ENCODE data around the gene KRTAP1-3. TPM values are rescaled to one million over a fixed set of nuclear protein-coding genes. Genes with fewer than 3 reads are reported as not detected.

The KRTAP1-3 gene
- total and polyA plus RNA-seq, 2 of the 4 experiments (the other 2 are of a cell fraction): not detected

DNA sequence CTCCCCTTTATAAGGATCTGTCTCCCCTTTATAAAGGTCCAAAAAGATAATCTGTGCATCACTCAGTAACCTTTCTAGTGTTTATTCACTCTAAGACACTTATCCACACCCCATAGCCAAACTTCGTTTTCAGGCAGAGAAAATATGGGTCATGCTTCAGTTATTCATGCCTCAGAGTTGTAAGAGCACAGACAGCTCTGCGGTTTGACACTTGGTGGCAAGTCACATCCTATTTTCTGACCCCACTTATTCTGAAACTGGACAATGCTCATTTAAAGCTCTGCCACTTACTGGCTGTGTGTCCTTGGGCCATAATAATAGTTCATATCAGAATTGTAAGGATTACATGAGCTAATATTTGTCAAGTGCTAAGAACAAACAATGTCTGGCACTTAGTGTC lies 14.4 kb upstream of the KRTAP1-3 start:
- Histone ChIP-seq H2AFZ (replicated peaks; ENCODE audit: low read length, poor library complexity) (no peak overlapping the region), H2BK5ac (ENCODE audit: low read depth, low read length, poor library complexity, severe bottlenecking) (peak overlapping the region; percentile 82), H3K23ac (ENCODE audit: low read depth, low read length) (peak overlapping the region; percentile 54), H4K8ac (ENCODE audit: low read depth in 2 of 2, low read length in 2 of 2) (peak overlapping the region; percentile 33 to 76; a peak in 3 of 4 replicates), H3K36me3 (ENCODE audit: control insufficient read depth, insufficient read depth, low read length) (no peaks in the 10 kb centered on the region), H3K9me1 (ENCODE audit: insufficient read depth, low read length) (peaks cover 11% of the 10 kb centered on the region; the same call in 1 of the 2 replicates), H2BK15ac (ENCODE audit: low read depth, low read length) (peak overlapping the region; percentile 6; the same call in 1 of the 3 replicates), H3K18ac (ENCODE audit: low read depth, low read length) (peak overlapping the region; percentile 1; the same call in 1 of the 2 replicates), H4K91ac (ENCODE audit: insufficient read depth, low read depth, low read length) (peak overlapping the region; percentile 53), H3K4me1 (ENCODE audit: control insufficient read depth, insufficient read depth, low read length) (peaks cover 5% of the 10 kb centered on the region), H3K27me3 (ENCODE audit: control insufficient read depth, insufficient read depth, low read length) (no peaks in the 10 kb centered on the region), H3K4me3 (ENCODE audit: insufficient read depth, low read depth, low read length) (no peak overlapping the region), H2BK120ac (ENCODE audit: low read depth, low read length) (peak overlapping the region; percentile 88), H2AK9ac (replicated peaks; ENCODE audit: low read depth, low read length, poor library complexity) (no peak overlapping the region), H3K4me2 (ENCODE audit: low read depth, low read length) (peak overlapping the region; percentile 57; the same call in 1 of the 2 replicates), H4K5ac (ENCODE audit: low read depth, low read length) (no peak overlapping the region), H3K79me1 (ENCODE audit: low read depth in 1 of 2, low read length in 2 of 2) (no peaks in the 10 kb centered on the region), H4K20me1 (ENCODE audit: insufficient read depth, low read length) (no peaks in the 10 kb centered on the region), H3K27ac (ENCODE audit: insufficient read depth, low read length) (peak overlapping the region; percentile 1; the same call in 1 of the 2 replicates), H3K4ac (ENCODE audit: low read depth, low read length) (peak overlapping the region; percentile 67), H2BK20ac (ENCODE audit: low read depth, low read length) (peak overlapping the region; percentile 77), H3K14ac (replicated peaks; ENCODE audit: low read depth, low read length) (peak overlapping the region; percentile 67), H3K56ac (ENCODE audit: extremely low read depth, insufficient read depth, low read length) (peak overlapping the region; percentile 63), H3K9ac (ENCODE audit: low read depth, low read length) (no peak overlapping the region), H2AK5ac (ENCODE audit: low read depth, low read length) (peak overlapping the region; percentile 37), H3K9me3 (ENCODE audit: control insufficient read depth, insufficient read depth, low read length) (no peaks in the 10 kb centered on the region)
- TF ChIP-seq BHLHE40 (IDR thresholded peaks at IDR 0.05; ENCODE audit: low read depth, low read length): peak; percentile 45; the same call in 1 of the 2 replicates
- TF ChIP-seq RCOR1 (IDR thresholded peaks at IDR 0.05; ENCODE audit: insufficient replicate concordance, low read length): peak; percentile 22
- TF ChIP-seq MAZ (IDR thresholded peaks at IDR 0.05; ENCODE audit: borderline replicate concordance, low read depth, low read length): no peak
- peak; percentile 84 for DNase-seq
- dilution Hi-C loops (cut with HindIII; ENCODE audit: low sequenced_read_pairs, unreplicated experiment) (no loop called here), in situ Hi-C loops (cut with MboI; ENCODE audit: low sequenced_read_pairs) (no loop called here), intact Hi-C loops (cut with micrococcal nuclease) (no loop called here)
- BruUV-seq (replicated peaks): no TSS peak
- ChIA-PET CTCF (no interaction called here), POLR2A (ENCODE audit: unreplicated experiment) (interaction anchor here (1.0 kb wide), 1 partner anchor 10 kb away, joined by 5 read pairs; no protein-coding TSS in a partner anchor)
- ATAC-seq (ENCODE audit: low read depth): peak; percentile 81
- WGBS, 2 experiments (ENCODE audit: extremely low coverage in 2 of 2, insufficient read length in 1 of 2): no CpG with 5 or more reads among the region's 2 CpGs

Data from IMR-90 (cell line).